Epithelial cell of esophagus (primary cell): ENCODE results near the gene DDX56.

ENCODE experiments used
- DNase-seq: peaks from one replicate; pipeline ENCODE4 v3.0.0; 2010; ENCODE audit warnings: low read depth
- H3K4me3 ChIP-seq: 2 replicates; pipeline ENCODE4 v1.5.1; 2011; ENCODE audit warnings: mild to moderate bottlenecking, low read length, control low read depth
- TF ChIP-seq, protein P1 (sequence below): IDR thresholded peaks from 2 replicates; pipeline ENCODE4 v1.5.1; 2011; ENCODE audit warnings: low read depth, mild to moderate bottlenecking, low read length, control low read depth, inconsistent platforms; ENCODE audit not compliant: insufficient read depth; ENCODE audit errors: missing control alignments

DDX56 gene

DNA sequence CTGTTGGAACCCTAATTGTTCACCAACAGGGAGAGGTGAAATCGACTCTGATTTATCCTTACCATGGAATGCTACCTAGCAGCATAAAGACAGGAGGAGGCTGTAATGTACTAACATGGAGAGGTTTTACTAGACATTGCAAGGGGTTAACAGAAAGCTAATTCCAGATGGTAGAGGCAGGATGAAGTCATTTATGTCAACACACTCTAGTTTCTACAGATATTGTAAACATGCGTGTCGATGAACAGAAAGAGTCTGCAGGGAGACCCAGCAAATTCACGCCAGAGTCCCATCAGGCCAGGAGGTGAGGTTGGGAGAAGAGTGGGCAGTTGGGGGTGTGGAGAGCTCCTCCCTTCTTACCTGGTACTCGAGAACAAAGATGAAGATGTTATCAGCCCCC lies 39.6 kb downstream of the DDX56 start:
- no peak for DNase-seq
- H3K4me3 ChIP-seq: no peak overlapping the region
- TF ChIP-seq, protein P1, sequence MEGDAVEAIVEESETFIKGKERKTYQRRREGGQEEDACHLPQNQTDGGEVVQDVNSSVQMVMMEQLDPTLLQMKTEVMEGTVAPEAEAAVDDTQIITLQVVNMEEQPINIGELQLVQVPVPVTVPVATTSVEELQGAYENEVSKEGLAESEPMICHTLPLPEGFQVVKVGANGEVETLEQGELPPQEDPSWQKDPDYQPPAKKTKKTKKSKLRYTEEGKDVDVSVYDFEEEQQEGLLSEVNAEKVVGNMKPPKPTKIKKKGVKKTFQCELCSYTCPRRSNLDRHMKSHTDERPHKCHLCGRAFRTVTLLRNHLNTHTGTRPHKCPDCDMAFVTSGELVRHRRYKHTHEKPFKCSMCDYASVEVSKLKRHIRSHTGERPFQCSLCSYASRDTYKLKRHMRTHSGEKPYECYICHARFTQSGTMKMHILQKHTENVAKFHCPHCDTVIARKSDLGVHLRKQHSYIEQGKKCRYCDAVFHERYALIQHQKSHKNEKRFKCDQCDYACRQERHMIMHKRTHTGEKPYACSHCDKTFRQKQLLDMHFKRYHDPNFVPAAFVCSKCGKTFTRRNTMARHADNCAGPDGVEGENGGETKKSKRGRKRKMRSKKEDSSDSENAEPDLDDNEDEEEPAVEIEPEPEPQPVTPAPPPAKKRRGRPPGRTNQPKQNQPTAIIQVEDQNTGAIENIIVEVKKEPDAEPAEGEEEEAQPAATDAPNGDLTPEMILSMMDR: no peak

DNA sequence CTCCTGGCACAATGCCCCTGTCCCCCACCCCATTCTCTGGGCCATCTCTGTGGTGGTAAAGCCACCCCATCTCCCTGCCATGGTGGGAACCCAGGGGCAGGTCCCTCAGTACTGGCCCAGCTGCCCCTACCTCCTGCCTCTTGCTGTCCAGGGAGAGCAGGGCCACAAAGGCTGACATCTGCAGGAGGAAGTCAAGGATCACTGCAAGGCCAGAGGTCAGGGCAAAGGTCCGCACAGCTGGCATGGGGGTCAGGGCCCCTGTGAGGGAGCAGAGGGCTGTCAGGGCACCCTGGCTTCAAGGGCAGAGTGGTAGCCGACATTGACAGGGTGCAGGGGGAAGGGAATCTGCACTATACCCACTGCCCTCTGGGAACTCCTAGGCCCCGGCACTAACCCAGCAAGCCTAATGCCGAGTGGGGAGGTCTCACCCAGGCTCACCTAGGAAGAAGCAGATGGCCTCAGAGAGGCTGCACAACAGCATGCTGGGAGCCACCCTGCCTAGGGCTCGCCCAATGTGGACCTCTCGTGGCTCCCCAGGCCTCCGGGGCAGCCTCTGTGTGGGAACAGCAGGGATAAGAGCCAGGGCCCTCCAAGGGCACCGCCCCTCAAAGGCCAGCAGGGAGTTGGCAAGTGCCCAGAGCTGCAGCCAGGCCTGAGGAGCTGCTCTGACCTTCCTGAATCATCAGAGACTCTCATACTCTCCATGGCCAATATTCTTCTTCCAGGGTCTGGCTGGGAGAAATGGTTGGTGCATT lies 40.2 kb downstream of the DDX56 start:
- DNase-seq: no peak
- TF ChIP-seq, protein P1: no peak
- no peak overlapping the region for H3K4me3 ChIP-seq

DNA sequence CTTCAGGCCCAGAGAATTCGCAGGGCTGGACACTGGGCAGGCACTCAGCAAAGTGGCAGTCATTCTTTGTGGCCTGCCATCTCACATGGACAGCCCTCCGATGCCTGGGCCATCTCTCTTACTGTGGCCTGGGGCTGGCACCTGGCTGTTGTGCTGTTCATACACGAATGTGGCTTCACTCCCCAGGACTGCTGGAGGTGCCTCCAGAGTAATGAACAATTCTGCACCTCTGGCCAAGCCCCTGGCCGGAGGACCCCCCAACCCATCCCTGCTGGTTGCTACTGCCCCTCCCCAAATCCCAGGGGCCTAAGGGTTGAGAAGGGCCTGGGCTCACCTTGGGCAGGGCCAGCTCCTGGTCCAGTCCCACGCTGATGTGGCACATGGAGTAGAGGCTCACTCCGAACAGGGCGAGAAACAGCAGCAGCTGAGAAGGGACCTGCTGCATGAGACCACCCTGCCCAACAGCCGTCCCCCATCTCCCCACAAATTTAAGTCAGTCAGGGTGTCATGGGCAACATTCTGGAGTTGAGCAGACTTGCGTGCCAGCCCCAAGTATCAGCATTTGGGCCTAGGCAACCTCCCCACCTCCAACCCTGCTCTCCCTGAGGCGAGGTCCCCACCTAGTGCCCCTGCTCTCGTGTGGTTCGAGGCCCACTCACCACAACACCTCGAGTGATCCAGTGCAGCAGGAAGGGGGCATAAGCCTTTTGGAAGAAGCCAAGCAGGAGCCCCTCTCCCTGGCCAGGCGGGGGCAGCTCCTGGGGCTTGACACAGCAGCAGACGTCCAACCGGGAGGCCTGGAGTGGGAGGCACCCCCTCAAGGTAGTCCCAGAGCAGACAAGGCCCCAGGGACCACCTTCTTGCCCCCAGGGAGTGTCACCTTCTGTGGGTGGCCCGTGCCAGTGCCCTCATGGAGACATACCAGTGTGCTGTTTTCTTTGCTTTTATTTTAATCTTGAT lies 42.0 kb downstream of the DDX56 start:
- TF ChIP-seq, protein P1: no peak
- DNase-seq: no peak
- no peak overlapping the region for H3K4me3 ChIP-seq

DNA sequence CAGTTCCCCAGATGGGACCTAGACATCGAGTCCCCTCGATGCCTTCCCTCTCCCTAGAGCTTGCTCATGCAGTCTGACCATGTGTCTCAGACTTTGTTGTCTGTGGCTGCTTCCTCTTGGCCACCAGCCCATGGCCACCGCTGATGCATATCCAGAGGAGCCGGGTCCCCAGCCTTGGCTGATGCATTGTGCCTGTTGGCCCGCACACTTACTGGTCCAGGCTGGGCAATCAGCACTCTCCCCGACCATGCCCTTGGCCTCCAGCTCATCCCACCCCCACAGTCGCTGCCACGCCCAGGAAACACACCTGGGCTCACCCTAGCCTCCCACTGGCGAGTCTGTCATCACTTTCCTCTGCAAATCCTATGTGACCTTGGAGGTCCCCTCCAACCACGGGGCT lies 42.7 kb downstream of the DDX56 start:
- H3K4me3 ChIP-seq: no peak overlapping the region
- no peak for DNase-seq
- TF ChIP-seq, protein P1: no peak

DNA sequence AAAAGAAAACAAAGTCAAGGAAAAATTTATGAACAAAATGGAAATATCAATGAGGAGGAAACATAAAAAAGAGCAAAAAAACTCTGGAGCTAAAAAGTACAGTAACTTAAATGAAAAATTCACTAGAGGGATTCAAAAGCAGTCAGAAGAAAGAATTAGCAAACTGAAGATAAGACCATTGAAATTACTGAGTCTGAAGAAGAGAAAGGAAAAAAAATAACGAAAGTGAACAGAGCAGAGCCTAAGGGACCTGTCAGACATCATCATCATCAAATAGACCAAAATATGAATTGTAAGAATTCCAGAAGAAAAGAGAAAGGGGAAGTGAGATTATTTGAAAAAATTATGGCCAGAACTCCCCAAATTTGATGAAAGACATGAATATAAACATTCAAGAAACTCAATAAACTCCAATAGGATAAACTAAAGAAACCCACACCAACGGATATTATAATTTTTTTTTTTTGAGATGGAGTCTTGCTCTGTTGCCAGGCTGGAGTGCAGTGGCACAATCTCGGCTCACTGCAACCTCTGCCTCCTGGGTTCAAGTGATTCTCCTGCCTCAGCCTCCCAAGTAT lies 48.8 kb downstream of the DDX56 start:
- no peak for DNase-seq
- H3K4me3 ChIP-seq: no peak overlapping the region
- TF ChIP-seq, protein P1: no peak

DNA sequence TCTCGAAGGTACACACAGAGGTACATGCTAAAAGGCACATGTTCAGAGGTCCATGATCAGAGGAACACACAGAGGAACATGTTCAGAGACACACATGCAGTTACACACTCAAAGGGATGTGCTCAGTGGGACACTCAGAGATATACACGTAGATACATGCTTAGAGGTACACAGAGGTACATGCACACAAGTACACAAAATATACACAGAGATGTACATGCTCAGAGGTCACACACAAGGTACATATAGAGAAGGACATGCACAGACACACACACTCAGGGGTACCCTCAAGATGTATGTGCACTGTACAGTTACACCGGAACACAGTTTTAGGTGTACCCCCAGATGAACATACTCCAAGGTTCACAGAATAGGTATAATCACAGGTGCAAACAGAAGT lies 51.4 kb downstream of the DDX56 start:
- DNase-seq: no peak
- H3K4me3 ChIP-seq: no peak overlapping the region
- TF ChIP-seq, protein P1: no peak
